ENCODE measurements around the gene CEP112.

CEP112 gene

DNA sequence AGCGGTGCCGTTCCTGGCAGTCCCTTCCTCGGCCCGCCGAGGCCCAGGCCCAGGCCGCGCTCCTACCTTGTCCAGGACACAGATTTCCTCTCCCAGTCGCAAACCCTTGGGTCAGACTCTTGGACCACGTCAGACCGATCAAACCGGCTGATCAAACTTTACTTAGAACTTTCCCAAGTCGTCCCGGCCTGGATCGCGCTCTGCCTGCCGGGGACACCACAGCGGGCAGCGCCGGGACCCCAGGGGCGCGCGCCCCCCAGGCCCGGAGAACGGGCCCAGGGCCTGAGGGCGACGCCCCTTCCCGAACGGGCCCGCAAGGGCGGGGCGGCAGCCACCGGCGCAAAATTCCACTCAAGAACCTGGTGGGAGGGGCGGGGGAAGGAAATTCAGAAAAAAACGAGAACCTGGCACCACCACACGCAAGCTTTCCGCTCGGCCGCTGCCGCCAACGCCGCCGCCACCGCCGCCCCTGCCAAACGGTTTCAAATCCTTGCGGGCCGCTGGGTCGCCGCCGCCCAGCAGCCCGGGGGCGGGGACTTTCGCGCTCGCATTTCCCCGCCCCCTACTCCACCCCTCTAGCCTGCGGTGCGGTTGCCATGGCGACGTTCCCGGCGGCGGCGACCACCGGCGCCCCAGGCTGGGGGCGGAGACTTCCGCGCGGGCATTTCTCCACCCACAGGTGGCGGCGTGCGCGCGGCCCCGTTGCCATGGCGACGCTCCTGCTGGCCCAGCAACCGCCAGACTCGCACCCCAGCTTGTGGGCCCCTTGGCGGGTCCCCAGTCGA, at the start of gene CEP112:
Gene CEP112, minus strand, starts transcription at position 541 of the 785 bp plus-strand sequence.
- DNase-seq, result peak; percentile 92

DNA sequence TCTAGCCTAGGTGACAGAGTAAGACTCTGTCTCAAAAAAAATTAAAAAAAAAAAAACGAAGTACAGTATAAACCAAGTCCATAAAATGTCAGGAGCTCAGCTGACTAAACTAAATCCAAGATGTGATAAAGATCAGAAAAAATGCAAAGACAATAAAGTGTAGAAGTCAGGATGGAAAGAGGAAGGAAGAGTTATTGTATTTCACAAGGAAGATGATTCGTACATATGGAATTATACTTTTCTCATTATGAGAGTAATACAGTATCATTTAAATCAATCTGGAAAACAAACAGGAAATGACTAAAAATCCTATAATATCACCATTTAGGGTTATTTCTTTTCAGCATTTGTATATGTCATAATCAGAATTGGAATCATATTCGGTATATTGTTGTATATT, 48.7 kb upstream of the CEP112 start:
- DNase-seq, result no peak

DNA sequence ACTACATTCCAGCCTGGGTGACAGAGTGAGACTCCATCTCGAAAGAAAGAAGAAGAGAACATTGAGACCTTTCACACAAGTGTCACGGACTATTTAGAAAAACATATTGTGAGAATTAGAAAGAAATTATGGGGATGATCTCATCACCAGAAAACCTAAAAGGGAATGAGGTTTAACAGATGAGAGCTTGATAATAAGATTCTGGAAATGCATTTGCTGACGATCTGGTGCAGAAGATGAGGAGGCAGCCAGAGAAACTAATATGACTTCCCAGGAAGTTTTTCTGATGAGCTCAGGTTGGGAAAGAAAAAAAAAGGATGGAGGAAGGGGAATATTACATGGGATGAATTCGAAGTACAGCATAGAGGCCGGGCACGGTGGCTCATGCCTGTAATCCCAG, 48.1 kb upstream of the CEP112 start:
- no peak for DNase-seq

DNA sequence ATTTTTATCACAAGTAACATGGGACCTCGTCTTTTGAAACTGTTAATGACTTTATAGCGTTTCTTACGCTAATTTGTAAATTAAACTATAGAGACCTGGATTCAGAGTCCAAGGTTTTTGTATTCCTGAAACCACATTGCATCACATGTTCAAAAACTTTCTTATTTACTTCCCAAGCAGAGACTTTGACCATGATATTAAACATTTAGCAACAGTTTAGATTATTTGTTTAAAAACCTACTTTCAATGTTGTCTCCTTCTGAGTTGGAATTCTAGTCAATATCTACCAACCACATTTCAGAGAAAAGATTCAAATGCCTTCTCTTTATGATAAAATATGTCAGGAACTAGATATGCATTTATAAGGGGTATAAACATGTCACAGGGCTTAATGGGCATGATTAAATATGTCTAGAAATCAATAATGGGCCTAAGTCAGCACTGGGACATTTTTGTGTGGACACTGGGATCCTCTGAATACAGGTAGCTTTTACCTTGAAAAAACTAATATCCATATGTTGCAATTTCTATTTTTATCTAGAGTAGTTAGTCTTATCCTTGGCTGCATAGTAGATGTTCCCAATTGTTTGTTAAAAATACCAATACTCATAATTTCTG, 43.6 kb upstream of the CEP112 start:
- no peak for DNase-seq

DNA sequence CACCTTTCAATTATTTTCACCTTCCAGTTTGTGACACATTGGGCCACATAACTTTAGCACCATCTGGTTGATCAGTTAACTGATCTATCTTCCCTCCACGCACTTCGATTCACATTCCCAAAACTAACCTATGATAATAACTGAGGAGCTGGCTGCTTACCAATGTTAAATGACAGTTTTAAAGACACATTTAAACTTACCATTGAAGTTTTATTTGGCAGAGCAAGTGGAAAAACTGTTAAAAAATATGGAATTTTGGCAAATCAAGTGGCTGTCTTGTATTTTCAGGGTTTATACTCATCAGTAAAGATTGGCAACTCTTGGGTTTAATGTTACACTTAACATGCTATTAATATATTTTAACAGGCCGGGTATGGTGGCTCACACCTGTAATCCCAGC, 42.7 kb upstream of the CEP112 start:
- no peak for DNase-seq

DNA sequence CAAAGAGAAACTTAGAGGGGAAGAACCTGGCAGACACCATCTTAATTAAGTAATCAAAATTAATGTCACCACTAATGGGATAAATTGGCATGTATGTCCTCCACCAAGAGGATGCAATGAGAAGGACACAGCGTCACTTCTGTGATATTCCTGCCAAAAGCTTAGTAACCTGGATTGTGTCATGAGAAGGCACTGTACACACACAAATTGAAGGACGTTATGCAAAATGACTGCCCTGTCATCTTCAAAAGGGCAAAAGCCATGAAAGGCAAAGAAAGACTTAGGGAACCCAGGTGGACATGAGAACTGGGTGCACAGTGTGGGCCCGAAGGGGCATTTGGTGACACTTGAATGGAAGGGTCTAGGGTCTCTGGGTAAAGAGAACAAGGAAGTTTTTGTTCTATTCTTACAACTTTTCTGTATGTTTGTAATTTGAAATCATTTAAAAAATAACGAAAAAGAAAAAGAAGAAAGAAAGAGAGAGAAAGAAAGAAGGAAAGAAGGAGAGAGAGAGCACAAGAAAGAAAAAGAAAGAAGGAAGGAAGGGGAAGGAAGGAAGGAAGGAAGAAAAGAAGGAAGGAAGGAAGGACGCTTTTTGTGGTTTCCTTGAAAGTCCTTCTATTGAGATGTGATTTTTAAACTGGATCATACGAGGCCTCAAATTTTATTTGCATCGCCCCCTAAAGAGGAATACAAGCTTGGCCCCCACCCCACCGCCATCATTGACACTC, 41.3 kb upstream of the CEP112 start:
- no peak for DNase-seq

DNA sequence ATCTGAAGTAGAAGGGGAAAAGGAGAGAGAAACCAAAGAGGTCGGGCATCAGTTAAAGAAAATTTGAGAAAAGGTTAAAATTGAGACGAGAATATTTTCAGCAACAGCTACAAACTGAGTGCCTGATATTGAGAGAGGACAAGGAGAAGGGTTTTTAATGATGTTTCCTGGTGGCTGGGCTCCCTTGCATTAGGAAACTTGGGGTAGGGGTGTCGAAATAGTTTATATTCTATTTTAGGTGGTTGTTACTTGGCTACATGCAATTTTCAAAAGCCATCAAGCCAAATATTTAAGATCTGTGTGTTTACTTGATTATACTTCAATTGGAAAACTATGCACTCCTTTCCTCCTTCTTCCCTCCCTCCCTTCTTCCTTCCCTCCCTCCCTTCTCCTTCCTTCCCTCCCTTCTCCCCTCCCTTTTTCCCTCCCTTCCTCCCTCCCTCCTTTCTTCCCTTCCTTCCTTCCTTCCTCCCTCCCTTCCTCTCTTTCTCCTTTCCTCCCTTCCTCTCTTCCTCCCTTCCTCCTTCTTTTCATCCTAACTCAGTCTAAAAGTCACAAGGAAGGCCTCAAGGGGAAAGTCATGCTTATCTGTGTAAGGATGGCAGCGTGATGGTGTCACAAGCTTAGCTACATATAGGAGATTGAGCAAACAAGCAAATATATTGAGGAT, 39.1 kb upstream of the CEP112 start:
- DNase-seq, result no peak

DNA sequence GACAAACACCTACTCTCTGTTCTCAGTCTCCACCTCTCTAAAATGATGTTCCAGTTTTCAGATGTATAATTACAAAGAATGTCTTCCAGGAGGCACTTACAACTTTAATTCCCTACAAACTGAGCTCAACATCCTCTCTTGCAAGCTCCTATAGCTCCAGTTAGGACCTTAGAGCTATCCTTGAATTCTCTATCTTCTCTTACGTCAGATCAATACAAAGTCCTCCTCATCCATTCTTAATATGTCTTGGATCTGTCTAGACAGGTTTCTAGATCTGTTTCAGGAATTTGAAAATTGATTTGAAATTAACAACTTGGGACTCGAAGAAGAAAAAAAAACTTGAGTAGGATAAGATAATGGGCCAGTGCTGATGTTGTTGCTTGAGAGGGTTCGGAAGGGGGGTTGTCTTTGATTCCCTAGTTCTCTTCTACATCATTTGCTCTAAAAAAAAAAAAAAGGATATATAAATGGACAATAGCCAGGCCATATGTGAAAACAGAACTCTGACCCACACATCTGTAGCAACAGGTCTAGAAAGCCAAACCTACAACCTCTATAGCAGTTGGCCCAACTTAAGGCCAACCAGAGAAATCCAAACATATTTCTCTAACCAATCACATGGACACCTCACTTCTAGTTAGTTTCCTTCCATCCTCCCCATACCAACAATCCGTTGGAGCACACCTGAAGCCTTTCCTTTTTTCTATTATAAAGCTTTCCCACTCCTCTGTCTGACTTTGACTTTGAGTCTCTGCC, 38.0 kb upstream of the CEP112 start:
- DNase-seq, result no peak

DNA sequence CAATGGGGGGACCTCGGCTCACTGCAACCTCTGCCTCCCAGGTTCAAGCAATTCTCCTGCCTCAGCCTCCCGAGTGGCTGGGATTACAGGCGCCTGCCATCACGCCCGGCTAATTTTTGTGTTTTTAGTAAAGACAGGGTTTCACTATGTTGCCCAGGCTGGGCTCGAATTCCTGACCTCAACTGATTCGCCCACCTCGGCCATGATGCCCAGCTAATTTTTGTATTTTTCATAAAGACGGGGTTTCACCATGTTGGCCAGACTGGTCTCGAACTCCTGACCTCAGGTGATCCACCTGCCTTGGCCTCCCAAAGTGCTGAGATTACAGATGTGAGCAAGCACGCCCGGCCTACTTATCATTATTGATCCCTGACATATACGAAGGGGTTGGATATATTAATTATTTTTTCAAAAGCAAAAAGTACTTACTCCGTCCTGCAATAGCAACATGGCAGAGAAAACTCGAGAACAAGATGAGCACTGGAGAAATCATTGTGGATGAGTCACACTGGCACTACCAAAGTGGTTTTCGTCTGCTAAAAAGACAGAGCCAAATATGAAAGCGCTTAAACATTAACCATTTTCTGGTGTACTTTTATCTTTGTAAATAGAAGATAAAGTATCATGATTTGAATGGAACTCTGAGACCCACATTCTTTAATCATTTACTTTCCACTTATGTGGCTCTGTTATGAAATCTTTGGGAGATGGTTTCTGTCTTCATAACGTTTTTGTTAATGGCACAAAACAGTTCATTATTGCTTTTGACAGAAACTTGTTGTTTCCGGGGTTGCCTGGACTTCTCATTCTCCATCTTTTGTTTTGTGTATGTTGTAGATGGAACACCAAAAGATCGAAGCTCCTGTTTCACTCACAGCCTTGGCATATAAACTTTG, 37.2 kb upstream of the CEP112 start, which contains the start of gene APOH:
Gene APOH, minus strand, starts transcription at position 529 of the 896 bp plus-strand sequence. Its CDS starts 36 bp downstream, at position 493.
- DNase-seq, result no peak

DNA sequence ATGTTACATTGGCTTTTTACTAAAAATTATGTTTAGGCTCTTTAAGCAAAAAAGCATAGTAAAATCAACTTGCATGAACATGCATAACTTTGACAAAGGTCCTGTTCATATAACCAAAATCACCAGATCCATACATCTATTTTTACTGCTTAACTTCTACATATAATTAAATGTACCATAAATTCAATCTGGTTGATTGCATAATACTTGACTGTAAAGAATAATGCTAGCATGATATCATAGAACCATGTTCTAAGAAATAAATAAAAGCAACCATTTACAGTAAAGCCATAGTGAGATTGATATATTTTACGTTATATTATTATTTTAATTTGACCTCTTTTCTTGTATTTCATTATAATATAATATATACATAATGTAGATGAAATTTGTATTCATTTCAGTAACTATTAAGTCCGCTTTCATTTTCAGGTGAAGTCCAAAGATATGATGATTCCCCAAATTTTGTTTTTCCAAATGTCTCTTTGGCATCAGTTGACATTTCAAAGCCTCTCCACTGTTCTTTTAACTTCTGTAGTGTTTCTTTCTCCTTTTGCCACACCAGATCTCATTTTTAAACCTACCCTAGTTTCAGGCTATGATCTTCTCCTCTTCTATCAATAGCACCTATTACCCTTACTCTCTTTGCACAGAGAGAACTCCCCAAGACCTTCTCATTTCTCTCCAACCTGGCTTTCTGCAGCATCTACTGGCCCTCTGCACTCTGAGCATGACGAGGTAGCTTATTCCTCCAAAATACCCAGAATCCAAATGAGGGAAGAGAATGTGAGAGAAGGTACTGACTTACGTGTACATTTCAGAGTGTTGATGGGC, 35.5 kb upstream of the CEP112 start:
- DNase-seq, result no peak

DNA sequence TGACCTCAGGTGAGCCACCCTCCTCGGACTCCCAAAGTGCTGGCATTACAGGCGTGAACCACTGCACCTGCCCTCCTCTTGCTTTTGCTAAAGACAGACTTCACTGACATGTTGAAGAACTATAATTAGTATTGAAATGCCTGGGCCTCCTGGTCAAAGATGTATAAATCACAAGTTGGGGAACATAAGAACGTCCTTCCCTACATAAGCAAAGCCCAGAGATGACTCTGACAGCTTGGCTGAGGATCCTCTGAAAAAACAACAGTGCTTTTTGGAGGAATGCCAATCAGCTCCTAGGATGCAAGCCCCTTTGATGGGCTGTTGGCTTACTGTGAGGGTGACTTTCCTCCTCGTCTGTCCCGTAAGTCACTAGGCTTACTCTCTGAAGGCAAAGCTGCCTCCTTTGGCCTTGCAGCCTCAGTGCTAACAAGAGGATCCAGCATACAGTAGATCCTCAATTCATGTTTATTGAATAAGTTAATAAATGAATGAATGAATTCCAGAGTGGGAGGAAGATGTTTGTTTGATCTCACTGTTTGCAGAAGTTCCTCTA, 30.9 kb upstream of the CEP112 start:
- no peak for DNase-seq

DNA sequence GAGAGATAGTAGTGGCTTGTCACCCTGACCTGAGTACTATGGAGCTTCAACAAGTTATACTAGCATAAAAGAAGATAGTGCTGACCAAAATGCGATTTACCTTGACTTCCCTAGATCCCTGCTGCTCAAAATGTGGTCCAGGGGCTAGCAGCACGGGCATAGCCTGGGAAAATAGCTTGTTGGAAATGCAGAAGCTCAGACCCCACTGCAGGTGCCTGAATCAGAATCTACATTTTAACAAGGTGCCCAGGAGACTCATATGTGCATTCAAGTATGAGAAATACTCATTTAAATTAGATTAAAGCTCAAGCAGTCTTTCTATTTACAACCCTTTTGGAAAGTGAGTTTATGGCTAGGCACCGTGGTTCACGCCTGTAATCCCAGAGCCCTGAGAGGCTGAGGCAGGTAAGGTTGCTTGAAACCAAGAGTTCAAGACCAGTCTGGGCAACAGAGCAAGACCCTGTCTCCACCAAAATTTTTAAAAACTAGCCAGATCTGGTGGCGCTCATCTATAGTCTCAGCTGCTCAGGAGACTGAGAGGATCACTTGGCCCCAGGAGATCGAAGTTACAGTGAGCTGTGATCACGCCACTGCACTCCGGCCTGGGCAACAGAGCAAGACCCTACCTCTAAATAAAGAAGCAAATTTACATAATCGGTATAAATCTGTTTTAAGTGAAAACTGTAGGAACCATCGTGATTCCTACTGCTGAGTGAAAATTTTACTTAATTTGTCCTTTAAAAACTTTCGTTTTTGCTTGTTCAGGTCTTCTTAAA, 30.0 kb upstream of the CEP112 start:
- no peak for DNase-seq

DNA sequence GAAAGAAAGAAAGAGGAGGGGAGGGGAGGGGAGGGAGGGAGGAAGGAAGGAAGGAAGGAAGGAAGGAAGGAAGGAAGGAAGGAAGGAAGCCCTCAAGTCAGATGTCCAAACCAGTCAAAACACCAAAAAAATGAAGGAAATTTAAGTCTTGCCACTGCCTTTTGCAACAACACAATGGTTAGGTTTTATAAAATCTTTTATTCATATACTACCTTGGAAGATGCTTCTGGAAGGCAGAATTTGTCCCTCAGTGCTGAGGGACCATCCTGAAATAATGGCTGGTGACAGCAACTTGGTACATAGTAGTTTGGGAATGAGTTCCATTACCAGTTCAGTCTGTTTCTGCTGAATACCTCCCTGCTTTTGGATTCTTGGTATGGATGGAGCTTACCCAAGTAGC, 29.4 kb upstream of the CEP112 start:
- DNase-seq, result no peak

DNA sequence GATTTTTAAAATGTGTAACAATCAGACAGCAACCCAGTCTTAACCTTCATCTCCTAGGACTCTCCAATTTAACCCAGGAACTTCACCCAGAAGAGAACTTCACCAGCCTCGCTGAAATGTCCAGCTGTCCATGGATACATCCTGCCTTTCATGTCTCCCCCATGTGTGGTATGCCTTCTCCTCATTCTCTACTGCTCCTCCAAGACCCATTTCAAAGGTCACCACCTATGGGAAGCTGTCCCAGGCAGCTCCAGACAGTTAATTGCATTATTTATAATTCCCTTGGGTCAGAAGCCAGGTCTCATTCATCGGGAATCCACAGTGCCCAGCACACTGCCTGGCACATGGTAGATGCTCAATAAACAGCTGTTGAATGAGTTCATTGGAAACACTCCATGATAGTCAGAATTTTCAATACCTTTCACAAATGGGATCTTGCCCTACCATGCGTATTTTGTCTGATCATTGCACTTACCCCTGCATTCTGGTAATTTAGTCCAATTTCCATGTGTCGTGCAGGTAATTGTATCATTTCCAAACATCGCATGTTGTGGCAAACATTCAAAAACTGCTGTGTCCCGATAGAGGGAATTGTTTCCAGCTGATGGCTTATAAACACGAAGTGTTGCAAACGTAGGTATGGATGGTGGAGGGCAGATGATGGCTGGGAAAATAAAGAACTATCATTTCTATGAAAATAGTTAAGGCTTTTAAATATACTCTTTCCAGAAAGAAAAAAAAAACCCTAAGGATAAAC, 28.3 kb upstream of the CEP112 start:
- no peak for DNase-seq

DNA sequence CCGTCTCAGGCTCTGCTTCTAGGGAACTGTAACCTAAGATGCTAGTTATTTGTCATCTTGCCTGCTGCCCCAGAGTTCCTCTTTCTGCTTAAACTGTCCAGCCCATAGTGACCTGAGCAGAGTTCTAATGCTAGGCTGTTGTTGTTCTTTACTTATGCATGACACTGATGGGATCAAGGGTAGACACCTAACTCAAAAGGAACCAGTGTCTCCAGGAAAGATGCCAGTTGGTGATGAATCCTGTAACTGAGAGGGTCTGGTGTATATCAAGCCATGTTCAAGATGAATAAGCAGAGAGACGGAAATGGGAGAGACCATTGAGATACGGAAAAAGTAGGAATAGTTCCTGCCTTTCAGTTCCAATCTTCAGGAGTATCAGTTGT, 23.6 kb upstream of the CEP112 start:
- DNase-seq, result no peak

DNA sequence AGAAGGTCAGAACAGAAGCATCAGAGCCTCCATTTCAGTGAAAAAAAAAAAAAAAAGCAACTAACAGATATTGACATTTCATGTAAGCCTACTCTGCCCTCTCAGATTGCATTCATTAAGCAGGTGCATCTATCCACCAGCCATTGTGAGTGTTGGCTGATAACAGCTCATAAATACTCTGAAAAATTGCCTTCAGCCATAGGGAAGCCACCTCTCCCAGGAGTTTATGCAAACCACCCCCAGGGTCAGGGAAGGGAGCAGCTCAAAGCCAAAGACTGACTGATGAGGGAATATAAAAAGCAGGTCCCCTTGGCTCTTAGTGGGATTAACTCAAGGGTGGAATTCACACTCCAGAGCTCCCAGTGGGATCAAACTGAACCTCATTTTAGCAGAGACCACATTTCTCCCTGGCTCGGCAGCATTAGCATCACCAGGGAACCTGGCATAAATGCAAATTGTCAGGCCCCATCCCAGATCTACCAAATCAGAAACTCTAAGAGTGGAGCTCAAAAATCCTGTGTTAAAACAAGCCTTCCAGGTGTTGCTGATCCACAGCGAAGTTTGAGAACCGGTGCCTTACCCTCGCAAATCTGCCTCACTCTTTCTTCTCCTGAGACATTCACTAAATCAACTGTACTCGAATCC, 23.1 kb upstream of the CEP112 start:
- no peak for DNase-seq

DNA sequence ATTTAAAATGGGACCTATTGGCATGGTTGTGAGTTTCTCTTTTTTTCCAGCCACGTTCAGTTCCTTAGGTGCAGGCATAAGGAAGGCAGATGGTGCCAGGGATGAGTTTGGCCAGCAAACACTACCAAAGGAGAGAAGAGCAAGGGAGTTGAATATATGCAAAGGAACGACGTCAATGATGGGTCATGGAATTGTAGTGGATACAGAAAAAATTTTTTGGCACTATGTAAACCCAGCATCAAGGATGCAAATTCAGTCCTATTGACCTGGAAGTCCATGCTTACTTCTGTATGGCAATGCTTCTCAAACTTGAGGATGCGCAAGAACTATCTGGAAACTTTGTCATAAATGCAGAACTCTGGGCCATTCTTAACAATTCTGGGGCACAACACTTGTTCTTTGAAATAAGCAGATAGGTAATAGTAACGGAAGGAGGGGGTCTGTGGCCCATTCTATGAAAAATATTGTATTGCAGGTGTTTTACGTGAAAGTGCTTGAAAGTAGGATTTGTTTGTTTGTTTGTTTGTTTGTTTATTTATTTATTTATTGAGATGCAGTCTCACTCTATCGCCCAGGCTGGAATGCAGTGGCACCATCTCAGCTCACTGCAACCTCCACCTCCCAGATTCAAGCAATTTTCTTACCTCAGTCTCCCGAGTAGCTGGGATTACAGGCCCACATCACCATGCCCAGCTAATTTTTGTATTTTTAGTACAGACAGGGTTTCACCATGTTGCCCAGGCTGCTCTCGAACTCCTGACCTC, 19.3 kb upstream of the CEP112 start:
- no peak for DNase-seq

Data from CD4-positive, alpha-beta T cell treated with Interleukin-15 for 1 hour (primary cell).